Ecto neural progenitor cell (in vitro differentiated cells): Measurements from ENCODE around the gene SPAG4.

Source experiments
- DNase-seq: peaks from one replicate; pipeline ENCODE4 v3.0.0-alpha.2; 2018; ENCODE audit warnings: low spot score

SPAG4 gene

GRCh38 chr20:35600176-35600992 is 15.2 kb upstream of the SPAG4 start:
- peak; percentile 60 for DNase-seq

GRCh38 chr20:35600993-35601973 is 14.3 kb upstream of the SPAG4 start:
- peak; percentile 87 for DNase-seq

GRCh38 chr20:35601990-35602389 is 13.6 kb upstream of the SPAG4 start:
- DNase-seq: no peak

GRCh38 chr20:35602851-35603495 is 12.7 kb upstream of the SPAG4 start:
- DNase-seq: no peak

- DNase-seq: no peak
Observed at GRCh38 chr20:35603695-35604448, 11.8 kb upstream of the SPAG4 start.

GRCh38 chr20:35604449-35604747 is 11.2 kb upstream of the SPAG4 start:
- DNase-seq: no peak

- no peak for DNase-seq
Observed at GRCh38 chr20:35606127-35606526, 9.5 kb upstream of the SPAG4 start.

- no peak for DNase-seq
Observed at GRCh38 chr20:35607003-35607735, 8.5 kb upstream of the SPAG4 start.

GRCh38 chr20:35610833-35611427 is 4.7 kb upstream of the SPAG4 start:
- DNase-seq: no peak

GRCh38 chr20:35611482-35611881 is 4.1 kb upstream of the SPAG4 start:
- DNase-seq: no peak

- DNase-seq: peak; percentile 84
Observed at GRCh38 chr20:35616465-35617396, 1.1 kb downstream of the SPAG4 start.

- DNase-seq: peak; percentile 76
Observed at GRCh38 chr20:35617397-35618262, 2.0 kb downstream of the SPAG4 start.

- peak; percentile 61 for DNase-seq
Observed at GRCh38 chr20:35618263-35619131, 2.9 kb downstream of the SPAG4 start.

GRCh38 chr20:35619196-35620095 is 3.8 kb downstream of the SPAG4 start:
- DNase-seq: peak; percentile 92

GRCh38 chr20:35620818-35621559 is 5.4 kb downstream of the SPAG4 start:
- DNase-seq: no peak

- DNase-seq: no peak
Observed at GRCh38 chr20:35621560-35621946, 5.9 kb downstream of the SPAG4 start.
